Measurements from ENCODE around the gene HOXA6. TPM values are rescaled to one million over a fixed set of nuclear protein-coding genes. Genes with fewer than 3 reads are reported as not detected.
A peak's percentile ranks its signal among the peaks of the same experiment; 100 is the strongest.

HOXA6 gene
- total RNA-seq, 1 experiment from 2014 or later: 12.7 TPM

DNA sequence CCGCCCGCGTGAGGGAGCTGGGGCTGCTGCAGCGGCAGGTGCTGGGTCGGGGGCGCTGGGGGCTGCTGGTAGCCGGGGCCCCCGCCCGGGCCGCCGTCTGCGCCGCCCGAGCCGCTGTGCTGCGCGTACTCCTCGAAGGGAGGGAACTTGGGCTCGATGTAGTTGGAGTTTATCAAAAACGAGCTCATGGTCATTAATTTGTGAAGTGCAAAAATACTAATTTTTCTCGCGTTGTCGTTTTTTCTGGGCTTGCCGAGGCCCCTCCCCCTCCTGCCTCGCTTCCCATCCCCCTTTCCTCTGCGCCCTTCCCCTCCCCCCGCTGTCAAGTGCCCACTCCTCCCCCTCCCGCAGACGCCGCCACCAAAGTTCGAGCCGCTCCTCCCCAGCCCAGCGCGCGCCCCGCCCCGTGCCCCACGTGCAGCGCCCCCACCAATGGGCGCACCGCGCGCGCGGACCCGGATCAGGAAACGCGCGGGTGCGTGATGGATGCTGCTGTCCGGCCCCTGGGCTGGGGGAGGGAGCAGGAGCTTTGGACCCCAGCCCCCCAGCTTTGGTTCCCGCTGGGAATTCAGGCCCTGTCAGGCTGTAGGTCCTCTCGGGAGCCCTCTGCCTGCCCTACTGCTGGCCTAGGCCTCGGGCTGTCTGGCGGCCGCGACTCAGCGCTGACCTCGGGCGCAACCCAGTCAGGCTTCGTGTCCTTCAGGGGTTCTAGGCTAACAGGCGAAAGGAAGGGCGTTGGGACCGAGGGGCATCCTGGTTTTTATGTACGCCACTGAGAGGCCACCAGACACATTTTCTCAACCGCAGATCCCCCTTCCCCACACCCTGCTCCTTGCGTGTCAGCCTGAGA, 16.8 kb downstream of the HOXA6 start, which contains the start of gene HOXA4 (continued):
- TF ChIP-seq YY1 (IDR thresholded peaks at IDR 0.05; ENCODE audit: extremely low read depth, insufficient replicate concordance, low read depth, low read length) (peak; percentile 43), POLR2A (IDR thresholded peaks at IDR 0.05; ENCODE audit: borderline replicate concordance, extremely low read depth, insufficient read depth, insufficient read length) (peak; percentile 63), RAD21 (IDR thresholded peaks at IDR 0.05; ENCODE audit: low read depth) (no peak)
- TF ChIP-seq, protein P1, sequence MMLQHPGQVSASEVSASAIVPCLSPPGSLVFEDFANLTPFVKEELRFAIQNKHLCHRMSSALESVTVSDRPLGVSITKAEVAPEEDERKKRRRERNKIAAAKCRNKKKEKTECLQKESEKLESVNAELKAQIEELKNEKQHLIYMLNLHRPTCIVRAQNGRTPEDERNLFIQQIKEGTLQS (IDR thresholded peaks at IDR 0.05): no peak

DNA sequence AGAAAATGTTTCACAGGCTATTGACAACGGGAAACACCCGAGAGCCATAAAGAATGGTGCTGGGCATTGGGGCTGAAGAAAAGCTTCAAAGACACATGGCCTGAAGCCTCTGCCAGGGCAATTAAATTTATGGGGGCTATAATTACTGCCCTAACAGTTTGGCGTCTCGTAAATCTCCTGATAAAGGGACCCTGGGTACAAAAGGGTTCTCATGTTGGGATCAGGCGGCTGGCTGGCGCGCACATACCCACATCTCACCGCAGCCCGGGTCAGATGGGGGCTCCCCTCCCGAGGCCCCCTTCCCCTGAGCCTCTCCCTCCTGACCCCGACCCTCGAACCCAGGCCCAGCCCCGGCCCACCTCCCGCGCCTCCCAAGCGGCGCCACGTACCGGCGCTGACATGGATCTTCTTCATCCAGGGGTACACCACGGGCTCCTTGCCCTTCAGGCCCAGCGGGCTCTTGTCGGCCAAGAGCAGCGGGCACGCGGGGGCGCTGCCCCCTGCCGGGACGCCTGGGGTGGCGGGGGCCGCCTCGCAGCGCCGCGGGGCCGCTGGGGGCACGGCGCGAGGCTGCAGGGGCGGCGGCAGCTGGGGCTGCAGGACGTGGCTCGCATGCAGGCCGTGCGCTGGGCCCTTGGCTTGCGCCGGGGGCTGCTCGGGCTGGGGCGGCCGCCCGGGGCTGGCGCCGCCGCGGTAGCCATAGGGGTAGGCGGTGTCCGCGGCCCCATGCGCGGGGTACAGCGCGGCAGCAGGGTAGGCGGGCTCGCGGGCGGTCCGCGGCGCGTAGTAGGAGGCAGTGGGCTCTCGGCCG, 17.6 kb downstream of the HOXA6 start:
- Histone ChIP-seq H3K4me1 (ENCODE audit: control insufficient read depth in 1 of 2, insufficient read depth in 2 of 2, low read length in 2 of 2) (peaks cover 24 to 75% of the 10 kb centered on the region in 2 experiments), H3K9me2 (ENCODE audit: insufficient read depth) (no peaks in the 10 kb centered on the region), H3K4me3 (replicated peaks in 1 of 2; ENCODE audit: low read depth in 1 of 2, low read length in 2 of 2) (peak overlapping the region; percentile 55 to 64), H3K9me3 (ENCODE audit: control insufficient read depth in 1 of 2, insufficient read depth in 1 of 2, low read depth in 1 of 2, low read length in 2 of 2) (no peaks in the 10 kb centered on the region), H3K27ac (ENCODE audit: low read depth, low read length) (peak overlapping the region; percentile 61; the same call in 1 of the 2 replicates), H3K9ac (ENCODE audit: low read length) (peak overlapping the region; percentile 71), H2AFZ (ENCODE audit: low read depth, low read length, poor library complexity, severe bottlenecking) (no peak overlapping the region), H3K79me2 (ENCODE audit: insufficient read depth, low read length) (no peaks in the 10 kb centered on the region), H3K36me3 (ENCODE audit: control insufficient read depth in 1 of 2, insufficient read depth in 2 of 2, low read length in 2 of 2) (no peaks in the 10 kb centered on the region), H4K20me1 (ENCODE audit: insufficient read depth) (no peaks in the 10 kb centered on the region), H3K4me2 (ENCODE audit: low read length) (peak overlapping the region; percentile 91), H3K27me3 (ENCODE audit: insufficient read depth, low read length) (peaks cover 27% of the 10 kb centered on the region)
- POLR2A ChIA-PET: no interaction called here
- RAD21 ChIA-PET (ENCODE audit: low non-redundant PET in 1 of 2, low total read pairs in 2 of 2, uncharacterized antibody in 2 of 2, unreplicated experiment in 2 of 2): no interaction called here
- CTCF ChIA-PET: interaction anchor here (1.6 kb wide), 1 partner anchor 443 kb away, joined by 3 read pairs; no protein-coding TSS in a partner anchor
- TF ChIP-seq ZNF274 (IDR thresholded peaks at IDR 0.05; ENCODE audit: low read depth, low read length): no peak
- TF ChIP-seq ZFX (IDR thresholded peaks at IDR 0.05): peak; percentile 71; the same call in 1 of the 2 replicates
- TF ChIP-seq MAX (IDR thresholded peaks at IDR 0.05): no peak
- peak; percentile 25; the same call in 1 of the 2 replicates for TF ChIP-seq RAD21 (IDR thresholded peaks at IDR 0.05; ENCODE audit: low read depth)
- TF ChIP-seq TCF7L2 (IDR thresholded peaks at IDR 0.05; ENCODE audit: borderline replicate concordance, extremely low read depth, insufficient read depth, insufficient read length): peak; percentile 45
- no peak for TF ChIP-seq SP1 (IDR thresholded peaks at IDR 0.05; ENCODE audit: low read depth)
- no peak for TF ChIP-seq YY1 (IDR thresholded peaks at IDR 0.05; ENCODE audit: extremely low read depth, insufficient replicate concordance, low read depth, low read length)
- no peak for TF ChIP-seq CBX3 (IDR thresholded peaks at IDR 0.05; ENCODE audit: low read depth)
- no peak for TF ChIP-seq FOSL1 (IDR thresholded peaks at IDR 0.05; ENCODE audit: low read depth)
- no peak for TF ChIP-seq CEBPB (IDR thresholded peaks at IDR 0.05; ENCODE audit: low read depth)
- no TSS peak for BruUV-seq (replicated peaks)
- no peak for DNase-seq (ENCODE audit: low read depth, low spot score)
- intact Hi-C loops (cut with micrococcal nuclease): loop anchor here (2.0 kb wide), 1 partner anchor 15 kb away; no protein-coding TSS in a partner anchor
- peak; percentile 60 for ATAC-seq

Measured in HCT116 (cell line).